AG20443 (cell line): ENCODE measurements around the gene TBC1D20.

Source experiments
- DNase-seq: peaks from one replicate; pipeline ENCODE4 v3.0.0; 2012; ENCODE audit warnings: low spot score, mixed read lengths

The TBC1D20 gene

DNA sequence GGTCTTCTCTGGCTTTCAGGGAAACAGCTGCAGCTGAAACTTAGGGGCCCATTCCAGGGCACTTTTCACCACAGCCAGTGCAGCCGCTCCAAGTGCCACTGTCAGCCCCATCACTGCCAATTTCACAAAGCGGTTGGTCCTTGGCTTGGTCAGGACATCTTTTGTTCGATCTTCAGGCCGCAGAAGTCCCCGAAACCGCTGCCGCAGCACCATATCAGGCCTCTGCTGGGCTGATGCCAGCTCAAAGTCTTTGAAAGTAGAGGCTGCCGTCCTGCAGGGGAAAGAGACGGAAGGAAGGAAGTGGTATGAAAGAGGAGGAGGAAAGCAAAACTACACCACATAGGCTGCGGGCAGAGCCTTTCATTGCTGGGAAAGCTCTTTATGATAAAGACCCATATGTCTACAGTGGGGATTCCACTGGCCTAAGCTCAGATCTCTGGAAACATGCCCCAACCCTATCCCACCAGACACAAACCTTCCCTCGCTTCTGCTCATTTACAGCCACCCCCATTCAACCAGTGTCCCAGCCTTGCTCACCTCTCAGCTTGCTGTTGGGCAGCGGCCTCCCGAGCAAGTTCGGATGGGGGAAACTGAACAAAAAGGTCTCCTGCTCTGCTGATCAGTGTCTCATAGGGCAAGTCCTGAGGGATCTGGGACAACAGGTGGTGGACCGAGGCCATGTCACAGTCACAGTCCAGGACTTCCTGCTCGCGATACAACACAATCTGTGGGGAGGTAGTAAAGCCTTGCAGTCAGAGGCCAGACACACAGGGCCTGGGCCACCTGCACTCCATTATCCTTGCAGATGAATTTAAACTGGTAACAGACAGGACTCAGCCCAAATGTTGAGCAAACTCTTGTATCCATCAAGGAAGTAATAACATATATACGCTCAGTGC lies 23.5 kb downstream of the TBC1D20 start:
- DNase-seq, result no peak

DNA sequence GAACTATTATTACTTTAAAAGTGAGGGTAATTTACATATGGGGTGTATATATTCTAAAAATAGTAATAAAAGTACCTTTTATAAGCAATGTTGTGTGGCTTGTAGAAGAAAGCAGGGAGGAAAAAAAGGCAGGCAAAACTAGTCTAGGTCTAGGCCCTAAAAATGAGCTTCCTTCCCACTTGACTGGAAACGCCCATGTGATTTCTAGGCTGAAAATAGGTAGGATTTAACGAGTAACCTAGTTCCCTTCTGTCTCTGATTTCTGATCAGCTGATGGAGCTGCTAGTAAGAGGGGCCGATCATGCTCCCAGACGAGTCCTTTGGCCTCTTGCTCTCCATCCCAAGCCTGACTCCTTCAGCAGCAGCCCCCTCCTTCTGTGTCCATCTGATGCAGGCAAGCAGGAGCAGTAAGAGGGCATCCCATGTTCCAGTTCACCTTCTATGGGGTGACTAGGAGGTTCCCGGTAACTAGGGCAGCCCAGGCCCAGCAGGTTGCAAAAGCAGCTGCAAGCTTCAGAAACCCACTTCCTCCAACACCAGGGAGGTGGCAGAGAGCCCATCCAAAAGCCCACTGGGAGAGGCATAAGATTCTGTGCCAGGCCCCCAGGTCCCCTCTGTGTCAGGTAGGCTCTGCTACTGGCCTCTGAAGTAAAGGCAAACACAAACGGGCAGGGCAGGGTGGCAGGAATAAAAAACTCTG lies 24.4 kb downstream of the TBC1D20 start:
- no peak for DNase-seq

DNA sequence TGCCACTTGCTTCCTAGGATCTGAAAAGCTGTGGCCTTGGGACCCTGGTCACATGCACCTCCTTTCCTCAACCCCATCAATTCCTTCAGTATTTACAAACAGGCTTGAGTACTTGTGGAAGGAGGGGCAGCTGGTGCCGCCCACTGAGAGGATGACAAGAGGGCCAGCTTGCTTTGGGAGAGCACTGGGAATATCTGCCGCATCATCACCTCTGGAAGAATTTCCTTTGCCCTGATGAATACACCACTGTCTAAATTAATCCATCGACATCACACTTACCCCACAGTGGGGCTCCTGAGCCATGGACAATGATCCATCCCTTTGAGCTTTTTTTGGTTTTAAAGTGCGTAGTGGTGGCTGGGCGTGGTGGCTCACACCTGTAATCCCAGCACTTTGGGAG lies 25.9 kb downstream of the TBC1D20 start:
- DNase-seq, result no peak

DNA sequence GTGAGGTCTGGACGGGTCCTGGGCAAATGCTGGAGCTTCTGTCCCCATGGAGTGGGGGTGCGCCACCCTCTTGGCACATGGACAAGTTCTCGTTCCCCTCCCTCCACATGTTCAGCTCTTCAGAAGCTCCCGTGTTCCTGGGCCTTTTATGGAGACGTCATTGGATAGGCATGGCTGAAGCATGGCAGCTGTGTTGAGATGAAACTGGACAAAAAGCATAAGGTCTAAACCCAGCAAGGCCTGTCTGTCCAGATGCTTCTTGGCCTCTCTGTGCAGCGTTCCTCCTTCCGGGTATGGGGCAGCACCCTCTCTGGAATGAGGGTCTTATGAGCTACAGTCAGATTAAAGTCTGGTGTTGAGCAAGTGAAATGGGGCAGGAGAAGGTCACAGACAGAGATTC lies 26.8 kb downstream of the TBC1D20 start:
- DNase-seq, result no peak

- no peak for DNase-seq
Observed at GRCh38 chr20:434661-435419, 27.5 kb downstream of the TBC1D20 start.

GRCh38 chr20:434221-434620 lies 28.1 kb downstream of the TBC1D20 start:
- no peak for DNase-seq

DNA sequence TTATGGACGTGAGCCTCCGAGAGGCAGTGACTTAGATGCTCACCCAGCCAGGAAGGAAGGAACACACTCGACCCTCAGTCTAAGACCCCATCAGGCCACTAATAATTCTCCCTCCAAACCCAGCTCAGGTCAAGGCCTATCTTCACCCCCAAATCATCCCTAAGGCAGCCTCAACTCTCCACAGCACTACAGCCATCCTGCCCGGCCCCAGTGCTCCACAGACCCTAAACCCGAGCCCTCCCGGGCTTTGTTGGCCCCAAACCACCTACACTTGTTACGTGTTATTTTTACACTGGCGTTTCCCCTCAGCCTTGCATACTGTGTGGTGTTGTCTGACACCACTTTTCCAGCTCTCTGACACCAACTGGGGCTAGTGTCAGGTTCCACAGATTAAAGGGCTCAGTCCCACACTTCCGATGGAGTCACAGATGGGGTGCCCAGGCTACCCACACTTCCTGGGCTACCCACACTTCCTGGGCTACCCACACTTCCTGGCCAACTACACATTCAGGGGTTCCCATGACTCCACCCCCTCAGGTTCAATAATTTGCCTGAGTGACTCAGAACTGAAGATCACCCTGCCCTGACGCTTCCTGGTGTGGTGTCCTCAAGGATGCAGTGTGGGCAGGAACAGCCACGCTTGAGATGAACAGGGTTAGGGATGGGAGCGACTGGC lies 28.9 kb downstream of the TBC1D20 start:
- no peak for DNase-seq

DNA sequence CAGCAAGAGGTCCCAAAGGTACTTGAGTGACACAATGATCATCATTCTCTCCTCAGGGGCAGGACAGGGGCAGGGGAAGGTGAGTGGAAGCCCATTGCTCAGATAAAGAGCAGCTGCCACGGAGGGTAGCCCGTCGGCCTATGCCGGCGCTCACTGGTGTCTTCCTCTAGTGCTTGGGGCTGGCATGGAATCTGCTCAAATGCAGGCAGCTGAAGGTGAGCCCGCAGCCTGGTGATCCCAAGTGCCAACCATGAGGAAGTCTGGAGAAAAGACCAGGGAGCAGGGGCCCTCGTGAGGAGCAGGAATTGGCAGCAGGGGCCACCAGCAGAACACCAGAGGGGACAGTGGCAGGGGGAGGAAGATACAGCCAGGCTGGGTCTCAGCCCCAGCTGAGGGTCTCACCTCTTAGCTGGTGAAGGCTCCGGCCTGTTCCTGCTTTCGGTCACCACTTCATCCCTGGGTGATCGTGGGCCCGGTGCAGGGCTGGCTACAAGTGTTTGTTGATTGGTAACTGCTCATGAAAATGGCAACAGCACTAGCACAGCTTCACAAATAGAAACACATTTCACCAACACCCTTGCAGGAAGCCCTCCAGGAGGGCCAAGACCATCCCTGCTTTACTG lies 29.5 kb downstream of the TBC1D20 start:
- no peak for DNase-seq

DNA sequence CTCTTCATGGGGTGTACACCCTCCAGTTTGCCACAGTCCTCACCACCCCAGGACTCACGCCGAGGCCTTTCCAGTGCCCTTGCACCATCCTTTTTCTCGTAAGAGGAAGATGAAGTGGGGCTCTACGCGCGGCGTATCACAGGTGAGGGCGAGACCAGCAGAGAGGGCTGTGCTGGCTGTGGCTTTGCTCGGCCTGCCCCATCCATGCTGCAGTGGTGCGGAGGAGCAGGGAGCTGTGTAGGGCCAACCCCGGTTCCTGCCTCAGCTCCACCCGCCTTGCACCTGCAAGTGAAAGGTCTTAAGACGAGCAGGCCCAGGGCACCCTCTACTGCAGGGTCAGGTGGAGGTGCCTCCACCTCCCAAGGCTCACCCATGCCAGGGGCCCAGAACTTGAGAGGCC lies 30.1 kb downstream of the TBC1D20 start:
- no peak for DNase-seq

- DNase-seq, result peak; percentile 59
Observed at GRCh38 chr20:431012-431904, 31.1 kb downstream of the TBC1D20 start.

- DNase-seq, result no peak
Observed at GRCh38 chr20:430091-430999, 32.0 kb downstream of the TBC1D20 start.

- DNase-seq, result no peak
Observed at GRCh38 chr20:428658-429200, 33.6 kb downstream of the TBC1D20 start.

DNA sequence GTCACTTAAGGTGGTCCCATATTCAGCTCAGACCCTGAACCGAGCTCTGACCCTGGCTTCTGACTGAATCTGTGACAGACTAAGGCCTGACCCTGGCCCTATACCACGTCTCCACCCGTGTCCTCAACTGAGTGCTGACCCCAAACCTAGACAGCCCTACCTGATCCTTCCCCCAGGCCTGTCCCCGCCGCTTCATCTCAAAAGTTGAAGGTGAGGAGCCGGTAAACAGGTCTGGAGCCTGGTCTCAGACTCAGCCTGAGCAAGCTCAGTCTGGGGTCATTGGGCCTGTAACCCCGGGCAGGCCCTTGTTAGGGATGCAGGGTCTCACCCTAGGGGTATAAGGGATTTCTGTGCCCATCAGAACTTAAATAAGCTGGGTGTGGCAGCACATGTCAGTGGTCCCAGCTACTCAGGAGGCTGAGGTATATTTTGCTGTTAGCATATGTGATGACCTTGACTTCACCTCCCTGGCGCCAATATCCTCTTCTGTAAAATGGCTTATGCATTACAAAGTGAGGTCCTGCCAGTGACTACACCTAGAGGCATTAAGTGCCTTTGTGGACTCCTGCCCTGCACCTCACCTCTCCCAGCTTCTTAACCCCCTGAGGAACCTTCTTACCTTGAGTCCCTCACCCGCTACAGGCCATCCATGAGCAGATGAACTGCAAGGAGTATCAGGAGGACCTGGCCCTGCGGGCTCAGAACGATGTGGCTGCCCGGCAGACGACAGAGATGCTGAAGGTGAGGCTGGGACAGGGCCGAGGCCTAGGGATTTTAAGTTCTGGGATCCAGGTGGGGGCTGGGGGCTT lies 34.3 kb downstream of the TBC1D20 start:
- no peak for DNase-seq

DNA sequence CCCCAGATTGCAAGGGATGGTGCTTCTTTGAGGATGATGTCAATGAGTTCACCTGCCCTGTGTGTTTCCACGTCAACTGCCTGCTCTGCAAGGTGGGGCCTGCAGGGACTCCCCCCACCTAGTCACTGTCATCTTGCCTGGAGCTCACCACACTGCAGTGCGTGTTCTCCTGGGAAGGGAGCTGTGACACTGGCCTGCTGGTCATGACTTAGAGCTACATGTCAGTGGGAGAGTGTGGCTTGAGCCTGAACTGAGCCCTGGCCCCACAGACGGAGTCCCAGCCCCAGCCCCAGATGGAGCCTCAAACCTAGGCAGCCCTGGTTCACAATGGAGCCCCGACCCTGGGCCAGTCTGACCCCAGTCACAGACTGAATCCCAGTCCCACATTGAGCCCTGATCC lies 34.9 kb downstream of the TBC1D20 start:
- no peak for DNase-seq

DNA sequence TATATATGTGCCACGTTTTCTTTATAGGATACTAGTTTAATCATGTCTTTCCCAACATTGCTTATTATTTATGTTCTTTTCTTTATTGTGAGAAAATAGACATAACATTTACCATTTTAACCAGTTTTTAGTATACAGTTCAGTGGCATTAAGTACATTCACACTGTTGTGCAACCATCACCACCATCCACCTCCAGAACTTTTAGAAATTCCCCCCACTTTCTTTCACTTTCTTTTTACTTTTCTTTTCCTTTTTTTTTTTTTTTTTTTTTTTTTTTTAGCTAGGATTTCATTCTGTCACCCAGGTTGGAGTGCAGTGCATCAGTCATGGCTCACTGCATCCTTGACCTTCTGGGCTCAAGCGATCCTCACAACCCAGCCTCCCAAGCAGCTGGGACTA lies 35.8 kb downstream of the TBC1D20 start:
- DNase-seq, result no peak

GRCh38 chr20:421685-422250 lies 40.6 kb downstream of the TBC1D20 start:
- no peak for DNase-seq

- DNase-seq, result peak; percentile 50
Observed at GRCh38 chr20:420721-421574, 41.4 kb downstream of the TBC1D20 start.
